Epithelial cell of esophagus (primary cell): ENCODE data around the gene RNASE4.
"Not testable (repeated sequence)": the region's sequence is repeated elsewhere in the genome, so short reads cannot be mapped to it uniquely, and the experiment has no call there.

Source experiments
- DNase-seq: peaks from one replicate; pipeline ENCODE4 v3.0.0; 2010; ENCODE audit warnings: low read depth
- H3K4me3 ChIP-seq: 2 replicates; pipeline ENCODE4 v1.5.1; 2011; ENCODE audit warnings: mild to moderate bottlenecking, low read length, control low read depth
- CTCF ChIP-seq: IDR thresholded peaks from 2 replicates; pipeline ENCODE4 v1.5.1; 2011; ENCODE audit warnings: low read depth, mild to moderate bottlenecking, low read length, control low read depth, inconsistent platforms; ENCODE audit not compliant: insufficient read depth; ENCODE audit errors: missing control alignments

Gene RNASE4

GRCh38 chr14:20698934-20699333 lies 14.6 kb downstream of the RNASE4 start:
- DNase-seq: no peak
- no peak overlapping the region for H3K4me3 ChIP-seq
- no peak for TF ChIP-seq CTCF

- DNase-seq: no peak
- no peak for TF ChIP-seq CTCF
- H3K4me3 ChIP-seq: no peak overlapping the region
Measured at GRCh38 chr14:20699931-20700330, 15.6 kb downstream of the RNASE4 start.

GRCh38 chr14:20700965-20701364 lies 16.6 kb downstream of the RNASE4 start:
- not testable (repeated sequence) for H3K4me3 ChIP-seq, DNase-seq

- no peak overlapping the region for H3K4me3 ChIP-seq
- peak; percentile 51 for DNase-seq
- TF ChIP-seq CTCF: no peak
Measured at GRCh38 chr14:20706657-20707355, 22.4 kb downstream of the RNASE4 start.

GRCh38 chr14:20707622-20708021 lies 23.3 kb downstream of the RNASE4 start:
- DNase-seq: peak; percentile 82
- no peak for TF ChIP-seq CTCF
- H3K4me3 ChIP-seq: no peak overlapping the region

GRCh38 chr14:20711261-20711660 lies 26.9 kb downstream of the RNASE4 start:
- no peak for DNase-seq
- no peak for TF ChIP-seq CTCF
- H3K4me3 ChIP-seq: no peak overlapping the region

GRCh38 chr14:20711685-20712084 lies 27.3 kb downstream of the RNASE4 start:
- no peak for TF ChIP-seq CTCF
- H3K4me3 ChIP-seq: no peak overlapping the region
- DNase-seq: no peak
